H1 (cell line): ENCODE results near the gene PTHLH. TPM values are rescaled to one million over a fixed set of nuclear protein-coding genes. Genes with fewer than 3 reads are reported as not detected.

Experiments
- CTCF ChIA-PET: fragments of 300-600 bp; sonication (Branson Sonifier 250); formaldehyde crosslinking; loops from one replicate; lab custom pipeline; 2021; ENCODE audit not compliant: partially characterized antibody; lab: Charles Lee
- POLR2A ChIA-PET: fragments of 300-600 bp; sonication (Branson Sonifier 250); formaldehyde crosslinking; loops from one replicate; lab custom pipeline; 2021; ENCODE audit warnings: inconsistent platforms; ENCODE audit not compliant: partially characterized antibody; lab: Charles Lee
- DNase-seq, 2 experiments: peaks; one replicate each; pipeline versions ENCODE4 v3.0.0 to v3.0.0-alpha.2; 2010 to 2022; ENCODE audit warnings: low spot score in 2 of 2, low read depth in 1 of 2, mixed read lengths in 1 of 2
- FAIRE-seq: peaks from 2 replicates; lab custom pipeline; 2011; peaks lifted over from hg19 to GRCh38; lab: Jason Lieb, UNC
- H2AFZ ChIP-seq: 2 replicates; pipeline ENCODE4 v1.8.1; 2012; ENCODE audit warnings: low read length, inconsistent platforms
- H2AK5ac ChIP-seq: 2 replicates; pipeline ENCODE4 v1.6.1; 2013; ENCODE audit warnings: low read depth, low read length
- H2BK120ac ChIP-seq: replicated peaks from 2 replicates; pipeline ENCODE3; 2013; ENCODE audit warnings: low read depth, low read length, inconsistent platforms
- H2BK12ac ChIP-seq: 2 replicates; pipeline ENCODE4 v1.6.1; 2013; ENCODE audit warnings: low read depth, low read length
- H2BK15ac ChIP-seq: 2 replicates; pipeline ENCODE4 v1.6.1; 2013; ENCODE audit warnings: low read length
- H2BK20ac ChIP-seq: 2 replicates; pipeline ENCODE4 v1.6.1; 2013; ENCODE audit warnings: low read length
- H2BK5ac ChIP-seq: 2 replicates; pipeline ENCODE4 v1.6.1; 2013; ENCODE audit warnings: low read depth, low read length
- H3K14ac ChIP-seq: 2 replicates; pipeline ENCODE4 v1.6.1; 2013; ENCODE audit warnings: inconsistent platforms; ENCODE audit not compliant: insufficient read length
- H3K18ac ChIP-seq: 2 replicates; pipeline ENCODE4 v1.6.1; 2013; ENCODE audit warnings: low read length; ENCODE audit errors: extremely low read depth
- H3K23ac ChIP-seq: 2 replicates; pipeline ENCODE4 v1.6.1; 2013; ENCODE audit warnings: inconsistent platforms; ENCODE audit not compliant: insufficient read length
- H3K23me2 ChIP-seq: 2 replicates; pipeline ENCODE4 v1.6.1; 2013; ENCODE audit warnings: low read depth, low read length
- H3K27ac ChIP-seq: 2 replicates; pipeline ENCODE4 v1.6.1; 2011; ENCODE audit warnings: low read depth, low read length, inconsistent platforms
- H3K27me3 ChIP-seq, 4 experiments: replicated peaks in 1 of 4; 1 replicate in 1 of 4; 2 replicates in 3 of 4; pipeline versions ENCODE4 v1.6.1 to v1.8.1; 2011 to 2013; ENCODE audit warnings: low read length in 3 of 4, mild to moderate bottlenecking in 3 of 4, inconsistent platforms in 2 of 4, mixed read lengths in 2 of 4, moderate library complexity in 1 of 4; ENCODE audit not compliant: control insufficient read depth in 3 of 4, insufficient read depth in 3 of 4; ENCODE audit errors: extremely low read depth in 1 of 4
- H3K36me3 ChIP-seq, 4 experiments: 2 replicates each; pipeline versions ENCODE4 v1.6.1 to v1.8.1; 2011 to 2013; ENCODE audit warnings: mild to moderate bottlenecking in 4 of 4, low read length in 3 of 4, moderate library complexity in 2 of 4, control low read depth in 1 of 4, inconsistent platforms in 1 of 4; ENCODE audit not compliant: insufficient read depth in 4 of 4, control insufficient read depth in 2 of 4
- H3K4ac ChIP-seq: replicated peaks from 2 replicates; pipeline ENCODE3; 2013; ENCODE audit warnings: low read length, low read depth, mixed read lengths, inconsistent platforms; ENCODE audit not compliant: insufficient read length
- H3K4me1 ChIP-seq, 4 experiments: replicated peaks in 1 of 4; 1 replicate in 1 of 4; 2 replicates in 3 of 4; pipeline versions ENCODE4 v1.6.1 to v1.8.1; 2011 to 2013; ENCODE audit warnings: low read length in 3 of 4, inconsistent platforms in 2 of 4, mixed read lengths in 1 of 4; ENCODE audit not compliant: insufficient read depth in 4 of 4, control insufficient read depth in 3 of 4
- H3K4me2 ChIP-seq, 2 experiments: 2 replicates each; pipeline versions ENCODE4 v1.6.1 to v1.8.1; 2011 to 2013; ENCODE audit warnings: low read depth in 2 of 2, low read length in 2 of 2, control low read depth in 1 of 2, inconsistent platforms in 1 of 2, mild to moderate bottlenecking in 1 of 2; ENCODE audit not compliant: insufficient read depth in 1 of 2
- H3K4me3 ChIP-seq, 4 experiments: fragments of 200-600, 300-600 bp in 1 of 4; sonication (generic), shearing (Covaris generic), sonication (Bioruptor Twin) in 1 of 4; 2 replicates each; pipeline versions ENCODE4 v1.5.1 to v1.8.1; 2011 to 2016; ENCODE audit warnings: low read length in 4 of 4, low read depth in 3 of 4, control low read depth in 2 of 4, inconsistent platforms in 2 of 4, mild to moderate bottlenecking in 2 of 4, mixed read lengths in 1 of 4, moderate library complexity in 1 of 4; ENCODE audit not compliant: insufficient read depth in 2 of 4; ENCODE audit errors: extremely low read depth in 1 of 4
- H3K56ac ChIP-seq: replicated peaks from 2 replicates; pipeline ENCODE3; 2013; ENCODE audit warnings: low read depth, mild to moderate bottlenecking, mixed read lengths, low read length, inconsistent platforms; ENCODE audit not compliant: insufficient read length
- H3K79me1 ChIP-seq: 2 replicates; pipeline ENCODE4 v1.6.1; 2013; ENCODE audit warnings: low read depth, low read length, control low read depth
- H3K79me2 ChIP-seq, 2 experiments: 2 replicates each; pipeline versions ENCODE4 v1.6.1 to v1.8.1; 2012 to 2013; ENCODE audit warnings: low read length in 2 of 2, mild to moderate bottlenecking in 2 of 2, inconsistent platforms in 1 of 2; ENCODE audit not compliant: insufficient read depth in 2 of 2, control insufficient read depth in 1 of 2
- H3K9ac ChIP-seq, 4 experiments: replicated peaks in 1 of 4; 1 replicate in 1 of 4; 2 replicates in 3 of 4; pipeline versions ENCODE4 v1.6.1 to v1.8.1; 2011 to 2013; ENCODE audit warnings: low read depth in 3 of 4, low read length in 3 of 4, control low read depth in 2 of 4, mild to moderate bottlenecking in 2 of 4, moderate library complexity in 2 of 4, inconsistent platforms in 1 of 4; ENCODE audit errors: extremely low read depth in 1 of 4
- H3K9me3 ChIP-seq, 2 experiments: 2 replicates each; pipeline versions ENCODE4 v1.6.1 to v1.8.1; 2012 to 2013; ENCODE audit warnings: mild to moderate bottlenecking in 2 of 2, moderate library complexity in 2 of 2, control low read depth in 1 of 2, inconsistent platforms in 1 of 2, low read depth in 1 of 2, low read length in 1 of 2, mixed read lengths in 1 of 2; ENCODE audit not compliant: insufficient read depth in 2 of 2
- H4K20me1 ChIP-seq, 2 experiments: replicated peaks in 1 of 2; 2 replicates each; pipeline versions ENCODE3 to v1.8.1; 2011 to 2013; ENCODE audit warnings: inconsistent platforms in 2 of 2, low read length in 2 of 2, mild to moderate bottlenecking in 1 of 2; ENCODE audit not compliant: insufficient read depth in 2 of 2, control insufficient read depth in 1 of 2
- H4K5ac ChIP-seq: 2 replicates; pipeline ENCODE4 v1.6.1; 2013; ENCODE audit warnings: low read length, low read depth, mixed read lengths, inconsistent platforms; ENCODE audit not compliant: insufficient read length
- H4K8ac ChIP-seq: 2 replicates; pipeline ENCODE4 v1.8.0; 2013; ENCODE audit warnings: mild to moderate bottlenecking, moderate library complexity, low read length, inconsistent platforms; ENCODE audit not compliant: insufficient read depth; ENCODE audit errors: extremely low read depth
- H4K91ac ChIP-seq: replicated peaks from 2 replicates; pipeline ENCODE3; 2013; ENCODE audit warnings: low read length, mixed read lengths, inconsistent platforms; ENCODE audit not compliant: insufficient read length
- CEBPB ChIP-seq: IDR thresholded peaks from 2 replicates; pipeline ENCODE4 v1.6.1; 2012; ENCODE audit warnings: low read depth, low read length
- NRF1 ChIP-seq: IDR thresholded peaks from 2 replicates; pipeline ENCODE4 v1.6.1; 2011; ENCODE audit warnings: mild to moderate bottlenecking, low read depth, low read length, improper control_type of control experiment
- PHF8 ChIP-seq: fragments of 200-600 bp; sonication (generic); conservative IDR thresholded peaks from 2 replicates; pipeline ENCODE4 v1.7.1; 2012; ENCODE audit warnings: low read depth, mild to moderate bottlenecking, inconsistent platforms, low read length, moderate library complexity
- SAP30 ChIP-seq: fragments of 300-600 bp; sonication (generic); IDR thresholded peaks from 2 replicates; pipeline ENCODE4 v1.7.1; 2012; ENCODE audit warnings: low read length, moderate library complexity, mild to moderate bottlenecking, inconsistent platforms; ENCODE audit not compliant: insufficient read depth, insufficient replicate concordance
- SIN3A ChIP-seq, 2 experiments: IDR thresholded peaks in 1 of 2; conservative IDR thresholded peaks in 1 of 2; 2 replicates each; pipeline ENCODE4 v1.6.1; 2011 to 2012; ENCODE audit warnings: low read length in 2 of 2, improper control_type of control experiment in 1 of 2, low read depth in 1 of 2, mild to moderate bottlenecking in 1 of 2
- TAF7 ChIP-seq: optimal IDR thresholded peaks from 2 replicates; pipeline ENCODE3; 2011; ENCODE audit warnings: low read depth, mild to moderate bottlenecking, inconsistent platforms, low read length, moderate library complexity, borderline replicate concordance
- WGBS, 2 experiments: shearing (Covaris generic) in 1 of 2; methylation state at CpG; one replicate each; pipeline versions ENCODE4 v1.1.6 to v1.1.7; 2013 to 2015; ENCODE audit warnings: low lambda C conversion rate in 2 of 2, mixed read lengths in 2 of 2, inconsistent platforms in 1 of 2, low coverage in 1 of 2, missing lambda C conversion rate in 1 of 2; ENCODE audit not compliant: insufficient replicate concordance in 2 of 2, insufficient coverage in 1 of 2, insufficient read length in 1 of 2; ENCODE audit errors: extremely low coverage in 1 of 2, missing lambda C conversion rate in 1 of 2; 5-methylcytosine and 5-hydroxymethylcytosine counted together
- polyA plus RNA-seq, 7 experiments: library from polyadenylated mRNA; depleted of rRNA in 3 of 7; stranded (reverse) in 5 of 7; unstranded in 2 of 7; fragments of >200 nt in 5 of 7; fragments of 200-250 nt in 2 of 7; gene quantifications; 1 replicate in 5 of 7; 2 replicates in 1 of 7; 4 replicates in 1 of 7; pipeline versions ENCODE4 v1.2.1 to v1.2.3, GENCODE V29; 2011 to 2013; ENCODE audit warnings: missing spikeins in 2 of 7, mixed read lengths in 2 of 7
- total RNA-seq: library from RNA; stranded (reverse); fragmentation: NEBNext Ultra II Directional; extraction: Animal tissue kit (Norgen Biotek cat#: 25700); gene quantifications from 2 replicates; pipeline ENCODE4 v1.2.1, GENCODE V29; 2021
- TF ChIP-seq, protein P1 (sequence below), 3 experiments: IDR thresholded peaks; 1 replicate in 2 of 3; 2 replicates in 1 of 3; pipeline versions ENCODE4 v1.5.1 to v1.6.1; 2011; ENCODE audit warnings: low read length in 3 of 3, mild to moderate bottlenecking in 3 of 3, inconsistent platforms in 2 of 3, low read depth in 1 of 3, moderate library complexity in 1 of 3; ENCODE audit not compliant: insufficient read depth in 1 of 3; ENCODE audit errors: control extremely low read depth in 1 of 3
- TF ChIP-seq, protein P2 (sequence below): IDR thresholded peaks from 2 replicates; pipeline ENCODE4 v1.6.1; 2011; ENCODE audit warnings: low read length, improper control_type of control experiment

Gene PTHLH
- total and polyA plus RNA-seq, 2 of the 8 experiments (the other 6 are each of a cell fraction or from before 2014, with no cell fraction given), result 0.32 TPM; not detected in 1

DNA sequence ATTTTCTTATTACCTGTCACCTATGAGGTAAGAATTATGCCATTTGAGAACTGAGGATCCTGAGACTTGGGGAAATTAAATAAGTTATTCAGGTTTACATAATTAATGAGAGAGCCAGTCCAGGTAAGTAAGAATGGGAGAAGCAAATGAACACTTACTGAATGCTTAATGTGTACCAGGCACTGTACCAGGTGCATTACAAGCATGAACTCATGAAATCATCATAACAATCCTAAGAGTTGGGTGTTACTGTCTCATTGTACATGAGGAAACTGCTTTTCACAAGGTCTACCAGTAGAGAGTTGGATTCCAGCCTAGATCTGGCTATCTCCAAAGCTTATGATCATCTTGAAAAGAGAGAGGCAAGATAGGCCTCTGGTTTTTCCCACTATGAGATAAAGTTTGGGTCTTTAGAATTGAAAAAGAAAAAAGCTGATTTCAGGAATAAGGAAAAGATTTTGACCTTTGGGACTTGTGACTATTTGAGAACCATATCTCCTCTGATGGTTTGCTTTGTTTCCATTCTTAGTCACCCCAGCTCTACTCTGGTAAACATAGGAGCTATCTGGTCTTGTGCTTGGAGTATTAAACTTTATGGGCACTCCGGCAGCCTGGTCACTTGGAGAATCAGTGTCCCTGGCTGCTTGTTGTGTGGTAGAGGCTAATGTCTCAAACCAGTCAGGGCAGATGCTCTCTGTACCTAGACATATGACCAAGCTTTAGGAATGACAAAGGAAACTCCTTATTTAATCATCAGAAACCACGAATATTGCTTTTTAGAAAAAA lies 48.0 kb downstream of the PTHLH start:
- no peak overlapping the region for H2AK5ac ChIP-seq
- FAIRE-seq (no peak), DNase-seq (no peak)
- no peaks in the 10 kb centered on the region for H3K79me2 ChIP-seq
- H2BK20ac ChIP-seq, result no peak overlapping the region
- no peaks in the 10 kb centered on the region for H3K36me3 ChIP-seq
- no peak overlapping the region for H2BK15ac ChIP-seq
- no peak overlapping the region for H3K4me3 ChIP-seq
- no peak overlapping the region for H3K27ac ChIP-seq
- H4K8ac ChIP-seq, result no peak overlapping the region
- no peak overlapping the region for H3K4me2 ChIP-seq
- no peak overlapping the region for H2BK120ac ChIP-seq
- no peaks in the 10 kb centered on the region for H3K79me1 ChIP-seq
- no peak overlapping the region for H4K91ac ChIP-seq
- CTCF ChIA-PET, result interaction anchor here (2.7 kb wide), 1 partner anchor 16 kb away, joined by 8 read pairs; no protein-coding TSS in a partner anchor
- no peak overlapping the region for H2BK5ac ChIP-seq
- no peak overlapping the region for H2BK12ac ChIP-seq
- no peak overlapping the region for H3K14ac ChIP-seq
- no peaks in the 10 kb centered on the region for H4K20me1 ChIP-seq
- H3K9ac ChIP-seq, result no peak overlapping the region
- H3K9me3 ChIP-seq, result no peaks in the 10 kb centered on the region
- 85% methylated on average over 2 of the region's 2 CpGs; no CpG with 5 or more reads in 1 of the 2 experiments for WGBS, 2 experiments
- peaks cover 0 to 1% (median 0%) of the 10 kb centered on the region in 4 experiments; a peak in 1 of 7 replicates for H3K27me3 ChIP-seq
- H3K56ac ChIP-seq, result no peak overlapping the region
- no peak overlapping the region for H3K18ac ChIP-seq
- H3K23me2 ChIP-seq, result no peaks in the 10 kb centered on the region
- no peak overlapping the region for H4K5ac ChIP-seq
- POLR2A ChIA-PET, result no interaction called here
- no peak overlapping the region for H2AFZ ChIP-seq
- no peak overlapping the region for H3K4ac ChIP-seq
- H3K4me1 ChIP-seq, result no peaks in the 10 kb centered on the region
- H3K23ac ChIP-seq, result no peak overlapping the region
- TF ChIP-seq SIN3A (conservative IDR thresholded peaks at IDR 0.05 in 1 of 2, IDR thresholded peaks at IDR 0.05 in 1 of 2; ENCODE audit: low read depth in 1 of 2, low read length in 2 of 2) (no peak), TAF7 (no peak), CEBPB (no peak), SAP30 (no peak), PHF8 (no peak), NRF1 (no peak)
- TF ChIP-seq, protein P1, sequence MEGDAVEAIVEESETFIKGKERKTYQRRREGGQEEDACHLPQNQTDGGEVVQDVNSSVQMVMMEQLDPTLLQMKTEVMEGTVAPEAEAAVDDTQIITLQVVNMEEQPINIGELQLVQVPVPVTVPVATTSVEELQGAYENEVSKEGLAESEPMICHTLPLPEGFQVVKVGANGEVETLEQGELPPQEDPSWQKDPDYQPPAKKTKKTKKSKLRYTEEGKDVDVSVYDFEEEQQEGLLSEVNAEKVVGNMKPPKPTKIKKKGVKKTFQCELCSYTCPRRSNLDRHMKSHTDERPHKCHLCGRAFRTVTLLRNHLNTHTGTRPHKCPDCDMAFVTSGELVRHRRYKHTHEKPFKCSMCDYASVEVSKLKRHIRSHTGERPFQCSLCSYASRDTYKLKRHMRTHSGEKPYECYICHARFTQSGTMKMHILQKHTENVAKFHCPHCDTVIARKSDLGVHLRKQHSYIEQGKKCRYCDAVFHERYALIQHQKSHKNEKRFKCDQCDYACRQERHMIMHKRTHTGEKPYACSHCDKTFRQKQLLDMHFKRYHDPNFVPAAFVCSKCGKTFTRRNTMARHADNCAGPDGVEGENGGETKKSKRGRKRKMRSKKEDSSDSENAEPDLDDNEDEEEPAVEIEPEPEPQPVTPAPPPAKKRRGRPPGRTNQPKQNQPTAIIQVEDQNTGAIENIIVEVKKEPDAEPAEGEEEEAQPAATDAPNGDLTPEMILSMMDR (IDR thresholded peaks at IDR 0.05; ENCODE audit: control extremely low read depth in 1 of 3, insufficient read depth in 1 of 3, low read depth in 1 of 3, low read length in 3 of 3), result no peak
- TF ChIP-seq, protein P2, sequence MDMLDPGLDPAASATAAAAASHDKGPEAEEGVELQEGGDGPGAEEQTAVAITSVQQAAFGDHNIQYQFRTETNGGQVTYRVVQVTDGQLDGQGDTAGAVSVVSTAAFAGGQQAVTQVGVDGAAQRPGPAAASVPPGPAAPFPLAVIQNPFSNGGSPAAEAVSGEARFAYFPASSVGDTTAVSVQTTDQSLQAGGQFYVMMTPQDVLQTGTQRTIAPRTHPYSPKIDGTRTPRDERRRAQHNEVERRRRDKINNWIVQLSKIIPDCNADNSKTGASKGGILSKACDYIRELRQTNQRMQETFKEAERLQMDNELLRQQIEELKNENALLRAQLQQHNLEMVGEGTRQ, result no peak
